Hepatocyte (in vitro differentiated cells): Measurements from ENCODE around the gene SERINC1. TPM values are rescaled to one million over a fixed set of nuclear protein-coding genes. Genes with fewer than 3 reads are reported as not detected.

Experiments
- DNase-seq: peaks from one replicate; pipeline ENCODE4 v3.0.0-alpha.2; 2016; ENCODE audit warnings: low spot score
- H2AFZ ChIP-seq: fragments of 200-600 bp; sonication (generic); 2 replicates; pipeline ENCODE4 v1.6.0; 2016; ENCODE audit warnings: antibody characterized with exemption, mild to moderate bottlenecking
- H3K27ac ChIP-seq: fragments of 200-600 bp; sonication (generic); 2 replicates; pipeline ENCODE4 v1.5.1; 2016; ENCODE audit warnings: mild to moderate bottlenecking
- H3K27me3 ChIP-seq: fragments of 200-600 bp; sonication (generic); 2 replicates; pipeline ENCODE4 v1.6.1; 2016
- H3K36me3 ChIP-seq: fragments of 200-600 bp; sonication (generic); replicated peaks from 2 replicates; pipeline ENCODE4 v1.5.1; 2016; ENCODE audit warnings: low read depth; ENCODE audit not compliant: insufficient read depth
- H3K4me1 ChIP-seq: fragments of 200-600 bp; sonication (generic); 2 replicates; pipeline ENCODE4 v1.5.1; 2016; ENCODE audit warnings: mild to moderate bottlenecking, moderate library complexity; ENCODE audit not compliant: insufficient read depth
- H3K4me2 ChIP-seq: fragments of 200-600 bp; sonication (generic); 2 replicates; pipeline ENCODE4 v1.6.0; 2016
- H3K4me3 ChIP-seq: fragments of 200-600 bp; sonication (generic); 2 replicates; pipeline ENCODE4 v1.5.1; 2016; ENCODE audit warnings: mild to moderate bottlenecking
- H3K79me2 ChIP-seq: fragments of 200-600 bp; sonication (generic); 2 replicates; pipeline ENCODE4 v1.6.0; 2017; ENCODE audit warnings: mild to moderate bottlenecking
- H3K9me2 ChIP-seq: fragments of 200-600 bp; sonication (generic); replicated peaks from 2 replicates; pipeline ENCODE4 v1.6.0; 2017; ENCODE audit warnings: mild to moderate bottlenecking; ENCODE audit not compliant: insufficient read depth
- H3K9me3 ChIP-seq: fragments of 200-600 bp; sonication (generic); 2 replicates; pipeline ENCODE4 v1.5.1; 2016; ENCODE audit warnings: low read depth, mild to moderate bottlenecking
- H4K20me1 ChIP-seq: fragments of 200-600 bp; sonication (generic); 2 replicates; pipeline ENCODE4 v1.6.0; 2016; ENCODE audit warnings: mild to moderate bottlenecking; ENCODE audit not compliant: insufficient read depth, poor library complexity, severe bottlenecking
- EZH2 ChIP-seq: fragments of 200-600 bp; sonication (generic); IDR thresholded peaks from 2 replicates; pipeline ENCODE4 v1.6.1; 2016; ENCODE audit warnings: antibody characterized with exemption, mild to moderate bottlenecking, borderline replicate concordance
- EZH2phosphoT487 ChIP-seq: fragments of 200-600 bp; sonication (generic); IDR thresholded peaks from one replicate; pipeline ENCODE4 v1.6.1; 2018; ENCODE audit warnings: antibody characterized with exemption, mild to moderate bottlenecking, low read depth, moderate library complexity; ENCODE audit not compliant: unreplicated experiment, severe bottlenecking
- WGBS: methylation state at CpG from one replicate; pipeline ENCODE4 v1.1.6; 2016; ENCODE audit warnings: low lambda C conversion rate; ENCODE audit errors: missing lambda C conversion rate; 5-methylcytosine and 5-hydroxymethylcytosine counted together
- polyA plus RNA-seq: library from polyadenylated mRNA; unstranded; fragments of >200 nt; fragmentation: Nextera tagmentation; extraction: Ambion mirVana; gene quantifications from 2 replicates; pipeline ENCODE4 v1.2.1, GENCODE V29; 2016
- total RNA-seq: library from RNA; depleted of rRNA; stranded (reverse); fragments of >200 nt; gene quantifications from 2 replicates; pipeline ENCODE4 v1.2.3, GENCODE V29; 2014
- TF ChIP-seq, protein P1 (sequence below): fragments of 200-600 bp; sonication (generic); IDR thresholded peaks from 2 replicates; pipeline ENCODE4 v1.5.1; 2016; ENCODE audit warnings: antibody characterized with exemption, mild to moderate bottlenecking; ENCODE audit not compliant: poor library complexity

Gene SERINC1
- total and polyA plus RNA-seq, 2 experiments from 2014 or later, result 165 to 240 TPM

DNA sequence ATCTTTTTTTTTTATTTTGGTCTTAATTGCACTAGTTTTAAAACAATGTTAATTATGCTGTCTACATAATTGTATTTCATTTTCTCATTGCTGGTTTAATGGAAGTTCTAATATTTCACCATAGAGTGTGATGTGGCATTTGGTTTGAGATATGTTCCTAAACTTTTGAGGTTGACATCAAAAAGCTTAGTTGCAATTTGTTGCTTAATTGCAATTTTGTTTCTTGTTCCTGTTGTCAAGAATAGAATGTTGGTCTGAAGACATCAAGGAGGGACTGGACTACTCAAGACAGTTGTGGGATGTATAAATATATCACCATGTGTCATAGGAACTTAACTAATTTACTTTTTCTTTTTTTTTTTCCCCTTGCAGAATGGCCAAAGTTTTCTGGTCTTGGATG, 59.6 kb downstream of the SERINC1 start:
- no peak overlapping the region for H2AFZ ChIP-seq
- TF ChIP-seq EZH2 (no peak), EZH2phosphoT487 (no peak)
- TF ChIP-seq, protein P1, sequence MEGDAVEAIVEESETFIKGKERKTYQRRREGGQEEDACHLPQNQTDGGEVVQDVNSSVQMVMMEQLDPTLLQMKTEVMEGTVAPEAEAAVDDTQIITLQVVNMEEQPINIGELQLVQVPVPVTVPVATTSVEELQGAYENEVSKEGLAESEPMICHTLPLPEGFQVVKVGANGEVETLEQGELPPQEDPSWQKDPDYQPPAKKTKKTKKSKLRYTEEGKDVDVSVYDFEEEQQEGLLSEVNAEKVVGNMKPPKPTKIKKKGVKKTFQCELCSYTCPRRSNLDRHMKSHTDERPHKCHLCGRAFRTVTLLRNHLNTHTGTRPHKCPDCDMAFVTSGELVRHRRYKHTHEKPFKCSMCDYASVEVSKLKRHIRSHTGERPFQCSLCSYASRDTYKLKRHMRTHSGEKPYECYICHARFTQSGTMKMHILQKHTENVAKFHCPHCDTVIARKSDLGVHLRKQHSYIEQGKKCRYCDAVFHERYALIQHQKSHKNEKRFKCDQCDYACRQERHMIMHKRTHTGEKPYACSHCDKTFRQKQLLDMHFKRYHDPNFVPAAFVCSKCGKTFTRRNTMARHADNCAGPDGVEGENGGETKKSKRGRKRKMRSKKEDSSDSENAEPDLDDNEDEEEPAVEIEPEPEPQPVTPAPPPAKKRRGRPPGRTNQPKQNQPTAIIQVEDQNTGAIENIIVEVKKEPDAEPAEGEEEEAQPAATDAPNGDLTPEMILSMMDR, result no peak
- H3K79me2 ChIP-seq, result peaks cover 61% of the 10 kb centered on the region

DNA sequence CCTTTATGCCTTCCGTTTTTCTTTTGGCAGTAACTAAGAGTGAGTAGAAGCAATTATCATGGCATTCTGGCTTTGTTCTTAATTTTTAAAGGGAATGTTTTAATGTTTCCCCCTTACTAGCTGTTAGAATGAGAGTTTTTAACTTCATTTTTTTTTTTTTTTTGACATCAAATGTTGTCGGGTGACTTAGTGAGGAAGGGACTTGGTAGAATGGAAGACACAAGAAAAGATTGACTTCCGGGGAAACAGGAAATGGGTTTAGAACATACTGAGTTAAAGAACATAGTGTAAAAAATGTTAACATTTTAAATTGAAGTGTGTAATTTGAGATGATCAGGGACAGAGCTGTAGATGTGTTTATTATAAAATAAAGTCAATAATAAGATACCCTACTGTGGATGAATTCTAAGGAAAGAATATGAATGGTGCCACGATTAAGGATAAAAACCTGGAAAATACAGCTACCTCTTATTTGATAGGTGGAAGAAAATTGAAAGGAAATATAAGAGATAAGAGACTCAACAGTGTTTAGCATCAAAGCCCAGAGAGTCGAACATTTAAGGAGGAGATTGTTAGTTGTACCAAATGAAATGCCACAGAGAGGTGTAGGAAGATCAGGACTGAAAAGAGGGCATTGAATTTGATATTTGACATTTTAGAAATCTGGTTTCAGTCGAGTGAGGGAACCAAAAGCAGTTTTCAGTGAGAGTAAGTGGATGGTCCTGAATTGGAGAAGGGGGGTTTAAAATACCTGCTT, 62.7 kb downstream of the SERINC1 start:
- Histone ChIP-seq H3K4me2 (no peak overlapping the region), H3K4me1 (no peaks in the 10 kb centered on the region), H4K20me1 (peaks cover 7% of the 10 kb centered on the region), H3K4me3 (no peak overlapping the region), H2AFZ (no peak overlapping the region), H3K9me2 (no peaks in the 10 kb centered on the region), H3K36me3 (no peaks in the 10 kb centered on the region), H3K79me2 (peaks cover 92% of the 10 kb centered on the region), H3K27me3 (no peaks in the 10 kb centered on the region), H3K27ac (no peak overlapping the region), H3K9me3 (no peaks in the 10 kb centered on the region)
- no peak for TF ChIP-seq EZH2phosphoT487
- TF ChIP-seq, protein P1, result no peak
- no peak for TF ChIP-seq EZH2
- WGBS, result 76% methylated on average over 6 of the region's 6 CpGs
- no peak for DNase-seq

More for the DNA sequence above, 59.6 kb downstream of the SERINC1 start:
- no peaks in the 10 kb centered on the region for H3K9me2 ChIP-seq
- no peak overlapping the region for H3K4me3 ChIP-seq
- DNase-seq, result no peak
- H3K27me3 ChIP-seq, result no peaks in the 10 kb centered on the region
- no peak overlapping the region for H3K4me2 ChIP-seq
- no peaks in the 10 kb centered on the region for H3K9me3 ChIP-seq
- no peak overlapping the region for H3K27ac ChIP-seq
- no peaks in the 10 kb centered on the region for H3K36me3 ChIP-seq
- H4K20me1 ChIP-seq, result peaks cover 7% of the 10 kb centered on the region
- H3K4me1 ChIP-seq, result no peaks in the 10 kb centered on the region

DNA sequence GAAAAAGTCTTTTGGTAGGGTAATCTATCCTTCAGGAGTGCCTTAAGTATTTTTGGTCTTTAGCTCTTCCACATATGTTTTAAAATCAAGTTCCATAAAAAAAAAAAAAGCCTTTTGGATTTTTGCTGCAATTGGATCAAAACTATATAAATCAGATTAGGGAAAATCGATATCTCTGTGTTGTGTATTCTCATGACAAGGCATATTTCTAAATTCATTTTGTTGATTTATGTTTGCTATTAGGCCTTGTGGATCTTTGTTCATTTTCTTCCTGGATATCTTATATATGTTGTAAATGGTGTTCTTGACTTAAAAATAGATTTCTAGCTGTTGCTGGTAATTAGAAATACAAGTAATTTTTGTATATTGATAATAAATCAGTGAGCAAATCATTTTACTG, 63.4 kb downstream of the SERINC1 start:
- Histone ChIP-seq H3K4me3 (no peak overlapping the region), H3K36me3 (no peaks in the 10 kb centered on the region), H4K20me1 (peaks cover 7% of the 10 kb centered on the region), H3K27ac (no peak overlapping the region), H3K4me1 (no peaks in the 10 kb centered on the region), H2AFZ (no peak overlapping the region), H3K9me3 (no peaks in the 10 kb centered on the region), H3K27me3 (no peaks in the 10 kb centered on the region), H3K79me2 (peaks cover 98% of the 10 kb centered on the region), H3K4me2 (no peak overlapping the region), H3K9me2 (no peaks in the 10 kb centered on the region)
- no peak for DNase-seq
- no peak for TF ChIP-seq EZH2
- no peak for TF ChIP-seq EZH2phosphoT487
- TF ChIP-seq, protein P1, result no peak
- WGBS, result 97% methylated on average over 1 of the region's 1 CpG
